Tibial nerve (tissue), 4 donors: ENCODE measurements around the gene SELP. TPM values are rescaled to one million over a fixed set of nuclear protein-coding genes. Genes with fewer than 3 reads are reported as not detected.
A peak's percentile ranks its signal among the peaks of the same experiment; 100 is the strongest.

Experiments used
- DNase-seq, 2 donors: peaks; one replicate each; pipeline ENCODE4 v3.0.0-alpha.2; 2019; ENCODE audit warnings: low spot score in 2 of 2
- H3K27ac ChIP-seq, 4 donors: fragments of 200-600 bp; sonication (generic) in 3 of 4; one replicate each; pipeline ENCODE4 v1.5.1; 2017 to 2019; ENCODE audit warnings: mild to moderate bottlenecking in 1 of 4
- H3K27me3 ChIP-seq, 2 donors: fragments of 200-600 bp; sonication (generic) in 1 of 2; one replicate each; pipeline versions ENCODE4 v1.5.1 to v1.6.0; 2017 to 2019
- H3K36me3 ChIP-seq, 3 donors: fragments of 200-600 bp; sonication (generic); one replicate each; pipeline ENCODE4 v1.5.1; 2018 to 2019
- H3K4me1 ChIP-seq, 4 donors: fragments of 200-600 bp; sonication (generic) in 3 of 4; one replicate each; pipeline ENCODE4 v1.5.1; 2017 to 2019
- H3K4me3 ChIP-seq, 4 donors: fragments of 200-600 bp; sonication (generic) in 3 of 4; one replicate each; pipeline ENCODE4 v1.5.1; 2017 to 2019; ENCODE audit warnings: mild to moderate bottlenecking in 1 of 4, moderate library complexity in 1 of 4
- H3K9me3 ChIP-seq, 4 donors: fragments of 200-600 bp; sonication (generic) in 3 of 4; one replicate each; pipeline ENCODE4 v1.5.1; 2017 to 2019
- EP300 ChIP-seq, 2 donors: sonication (generic); formaldehyde crosslinking; IDR thresholded peaks; one replicate each; pipeline ENCODE4 v1.6.1; 2017; ENCODE audit warnings: antibody characterized with exemption in 2 of 2, mild to moderate bottlenecking in 1 of 2
- POLR2A ChIP-seq, 2 donors: fragments of 450-650 bp; IDR thresholded peaks; one replicate each; pipeline ENCODE4 v1.6.1; 2017; ENCODE audit warnings: antibody characterized with exemption in 2 of 2, mild to moderate bottlenecking in 2 of 2, moderate library complexity in 2 of 2
- WGBS, 2 donors: methylation state at CpG; one replicate each; pipeline ENCODE4 v1.1.5; 2018; 5-methylcytosine and 5-hydroxymethylcytosine counted together
- total RNA-seq, 4 donors: library from RNA; depleted of rRNA; stranded (reverse); fragments of >200 nt; gene quantifications; one replicate each; pipeline ENCODE4 v1.1.0, GENCODE V29; 2016
- TF ChIP-seq, protein P1 (sequence below), 5 experiments: fragments of 200-600 bp in 3 of 5; fragments of 450-650 bp in 2 of 5; sonication (generic) in 3 of 5; IDR thresholded peaks; one replicate each; pipeline ENCODE4 v1.5.1; 2016 to 2019; ENCODE audit warnings: antibody characterized with exemption in 5 of 5, mild to moderate bottlenecking in 3 of 5, moderate library complexity in 2 of 5

Gene SELP
- total RNA-seq, 4 donors from 2014 or later: 2.3 to 30.3 (median 14.8) TPM

DNA sequence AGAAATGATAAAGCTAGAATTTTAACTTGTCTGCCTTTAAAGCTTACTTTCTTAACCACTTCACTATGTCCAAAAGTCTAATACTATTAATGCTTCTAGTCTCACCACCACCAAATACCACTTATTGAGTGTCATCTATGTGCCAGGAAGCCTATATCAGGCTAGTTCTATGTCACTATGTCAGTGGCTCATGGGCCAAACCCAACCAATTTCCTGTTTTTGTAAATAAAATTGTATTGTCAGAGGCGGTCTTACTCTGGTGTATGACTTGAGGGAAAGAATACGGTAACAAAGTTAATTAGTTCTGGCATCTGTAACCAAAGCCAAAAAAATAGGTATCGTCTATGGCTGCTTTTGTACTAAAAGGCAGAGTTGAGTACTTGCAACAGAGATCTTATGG lies 58.5 kb downstream of the SELP start:
- no peak overlapping the region for H3K27ac ChIP-seq
- no peak overlapping the region for H3K4me3 ChIP-seq
- peaks cover 0 to 10% (median 0%) of the 10 kb centered on the region in 4 donors for H3K4me1 ChIP-seq
- H3K9me3 ChIP-seq: no peaks in the 10 kb centered on the region
- no peak for TF ChIP-seq POLR2A (IDR thresholded peaks at IDR 0.05)
- TF ChIP-seq EP300 (IDR thresholded peaks at IDR 0.05): no peak
- H3K27me3 ChIP-seq: no peaks in the 10 kb centered on the region
- 87 to 91% methylated on average over 3 of the region's 3 CpGs for WGBS, 2 donors
- H3K36me3 ChIP-seq: no peaks in the 10 kb centered on the region
- no peak for DNase-seq

DNA sequence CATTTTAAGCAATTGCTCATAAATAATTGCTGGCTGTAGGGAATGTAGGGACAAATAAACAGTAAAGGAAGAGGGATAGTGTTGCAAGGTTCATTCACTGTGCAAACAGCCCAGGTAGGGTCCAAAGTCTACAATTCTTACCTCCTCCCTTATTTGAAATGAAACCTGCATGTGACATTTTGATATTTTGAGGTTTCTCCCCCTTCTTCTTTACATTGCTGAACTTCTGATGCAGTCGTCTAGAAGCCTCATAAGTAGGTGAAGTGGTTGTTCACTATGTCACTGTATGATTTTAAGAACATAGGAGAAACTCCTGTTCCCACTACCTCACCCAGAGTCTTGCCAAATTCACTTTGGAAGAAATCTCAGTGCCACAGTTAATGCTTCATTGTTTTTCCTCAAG lies 59.8 kb downstream of the SELP start:
- no peaks in the 10 kb centered on the region for H3K27me3 ChIP-seq
- 68 to 79% methylated on average over 1 of the region's 1 CpG for WGBS, 2 donors
- no peak overlapping the region for H3K27ac ChIP-seq
- H3K9me3 ChIP-seq: no peaks in the 10 kb centered on the region
- no peaks in the 10 kb centered on the region for H3K36me3 ChIP-seq
- H3K4me3 ChIP-seq: no peak overlapping the region
- TF ChIP-seq EP300 (IDR thresholded peaks at IDR 0.05) (no peak), POLR2A (IDR thresholded peaks at IDR 0.05) (no peak)
- TF ChIP-seq, protein P1, sequence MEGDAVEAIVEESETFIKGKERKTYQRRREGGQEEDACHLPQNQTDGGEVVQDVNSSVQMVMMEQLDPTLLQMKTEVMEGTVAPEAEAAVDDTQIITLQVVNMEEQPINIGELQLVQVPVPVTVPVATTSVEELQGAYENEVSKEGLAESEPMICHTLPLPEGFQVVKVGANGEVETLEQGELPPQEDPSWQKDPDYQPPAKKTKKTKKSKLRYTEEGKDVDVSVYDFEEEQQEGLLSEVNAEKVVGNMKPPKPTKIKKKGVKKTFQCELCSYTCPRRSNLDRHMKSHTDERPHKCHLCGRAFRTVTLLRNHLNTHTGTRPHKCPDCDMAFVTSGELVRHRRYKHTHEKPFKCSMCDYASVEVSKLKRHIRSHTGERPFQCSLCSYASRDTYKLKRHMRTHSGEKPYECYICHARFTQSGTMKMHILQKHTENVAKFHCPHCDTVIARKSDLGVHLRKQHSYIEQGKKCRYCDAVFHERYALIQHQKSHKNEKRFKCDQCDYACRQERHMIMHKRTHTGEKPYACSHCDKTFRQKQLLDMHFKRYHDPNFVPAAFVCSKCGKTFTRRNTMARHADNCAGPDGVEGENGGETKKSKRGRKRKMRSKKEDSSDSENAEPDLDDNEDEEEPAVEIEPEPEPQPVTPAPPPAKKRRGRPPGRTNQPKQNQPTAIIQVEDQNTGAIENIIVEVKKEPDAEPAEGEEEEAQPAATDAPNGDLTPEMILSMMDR (IDR thresholded peaks at IDR 0.05): no peak
- peaks cover 0 to 10% (median 0%) of the 10 kb centered on the region in 4 donors for H3K4me1 ChIP-seq
- no peak for DNase-seq

DNA sequence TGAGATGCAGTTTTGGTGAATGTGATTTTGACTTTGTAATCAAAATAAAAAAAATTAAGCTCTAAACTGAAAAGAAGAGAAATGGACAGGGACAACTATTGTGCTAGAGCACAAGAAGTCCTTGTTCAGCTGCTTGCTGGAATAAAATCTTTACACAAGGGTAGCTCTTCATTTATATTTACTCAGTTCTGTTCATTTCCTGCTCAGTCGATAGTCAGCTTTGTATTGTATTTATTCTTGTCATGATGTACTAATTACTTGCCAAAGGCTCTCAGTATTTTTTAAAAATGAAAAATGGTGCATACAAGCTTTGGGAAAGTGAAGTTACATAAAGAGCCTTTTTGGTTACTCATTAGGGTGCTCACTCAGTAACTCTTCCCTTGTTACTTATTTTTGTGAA lies 61.4 kb downstream of the SELP start:
- DNase-seq: no peak
- H3K9me3 ChIP-seq: peaks cover 0 to 9% (median 0%) of the 10 kb centered on the region in 4 donors
- TF ChIP-seq, protein P1 (IDR thresholded peaks at IDR 0.05): no peak
- TF ChIP-seq POLR2A (IDR thresholded peaks at IDR 0.05) (no peak), EP300 (IDR thresholded peaks at IDR 0.05) (no peak)
- H3K36me3 ChIP-seq: no peaks in the 10 kb centered on the region
- no peaks in the 10 kb centered on the region for H3K27me3 ChIP-seq
- peak overlapping the region in 1 of 4 donors; percentile 26 for H3K27ac ChIP-seq
- no peak overlapping the region for H3K4me3 ChIP-seq
- 14 to 19% methylated on average over 1 of the region's 1 CpG for WGBS, 2 donors
- peaks cover 0 to 10% (median 0%) of the 10 kb centered on the region in 4 donors for H3K4me1 ChIP-seq

DNA sequence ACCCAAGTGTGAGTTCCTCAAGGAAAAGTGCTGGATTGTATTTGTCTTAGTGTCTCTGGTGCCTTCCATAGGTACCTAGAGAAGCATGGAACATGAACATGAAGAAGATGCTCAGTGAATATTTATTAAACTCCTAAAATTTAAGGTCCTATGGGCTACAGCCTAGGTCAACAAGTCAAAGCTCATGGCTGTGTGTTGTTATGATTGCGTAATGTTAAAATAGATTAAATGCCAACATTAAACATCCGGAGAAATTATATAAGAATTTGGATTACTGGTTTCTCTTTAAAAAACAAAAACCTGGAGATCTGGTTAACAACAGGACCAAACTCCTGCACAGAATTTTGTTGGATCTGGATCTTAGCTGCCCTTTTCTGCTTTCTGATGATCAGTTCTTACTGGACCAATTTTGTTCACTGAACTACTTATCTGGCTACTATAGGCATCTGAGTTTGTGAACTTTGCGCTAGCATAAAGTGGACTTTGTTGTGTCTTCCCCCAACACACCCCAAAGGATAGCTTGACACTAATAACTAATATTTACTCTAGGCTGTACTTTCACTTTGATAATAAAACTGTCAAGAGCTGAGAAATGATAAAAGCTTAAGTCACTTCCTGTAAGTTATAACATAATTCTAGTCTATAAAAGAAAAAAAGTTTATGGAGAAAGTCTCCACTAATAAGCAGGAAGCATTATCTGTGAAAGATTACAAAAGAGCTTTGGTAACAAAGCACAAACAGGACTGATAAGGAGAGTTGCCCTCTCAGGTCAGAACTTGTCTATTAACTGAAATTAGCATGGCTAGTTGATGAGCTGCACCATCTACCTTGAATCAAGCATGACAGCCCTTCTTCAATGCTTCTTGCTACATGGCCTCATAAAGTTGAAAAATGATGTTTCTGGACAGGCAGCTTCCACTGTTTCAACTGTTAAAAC lies 64.3 kb downstream of the SELP start:
- H3K27me3 ChIP-seq: no peaks in the 10 kb centered on the region
- peaks cover 0 to 10% (median 0%) of the 10 kb centered on the region in 4 donors for H3K4me1 ChIP-seq
- TF ChIP-seq EP300 (IDR thresholded peaks at IDR 0.05): no peak
- TF ChIP-seq, protein P1 (IDR thresholded peaks at IDR 0.05): no peak
- no peak for TF ChIP-seq POLR2A (IDR thresholded peaks at IDR 0.05)
- H3K9me3 ChIP-seq: peaks cover 0 to 14% (median 0%) of the 10 kb centered on the region in 4 donors
- no peak overlapping the region for H3K4me3 ChIP-seq
- DNase-seq: no peak
- WGBS, 2 donors: 80 to 81% methylated on average over 3 of the region's 3 CpGs
- no peaks in the 10 kb centered on the region for H3K36me3 ChIP-seq
- no peak overlapping the region for H3K27ac ChIP-seq

DNA sequence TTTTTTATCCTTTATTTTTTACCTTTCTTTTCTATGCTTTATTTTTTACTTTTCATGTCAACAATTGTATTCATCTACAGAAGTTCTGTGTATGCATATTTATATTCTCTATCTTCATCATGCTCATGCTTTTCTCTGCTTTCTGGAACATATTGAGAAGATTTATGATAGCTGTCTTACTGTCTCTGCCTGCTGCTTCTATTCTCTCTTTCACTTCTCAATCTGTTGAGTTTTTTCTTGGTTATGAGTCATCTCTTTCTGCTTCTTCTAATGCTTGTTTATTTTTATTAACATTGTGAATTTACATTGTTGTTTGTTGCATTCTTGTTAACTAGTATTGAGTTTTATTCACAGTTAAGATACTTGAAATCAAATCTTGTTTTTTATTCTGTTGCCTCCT lies 66.3 kb downstream of the SELP start:
- Histone ChIP-seq H3K36me3 (no peaks in the 10 kb centered on the region), H3K4me1 (peaks cover 0 to under 1% (median 0%) of the 10 kb centered on the region in 4 donors), H3K4me3 (no peak overlapping the region), H3K9me3 (peaks cover 0 to 14% (median 0%) of the 10 kb centered on the region in 4 donors), H3K27ac (no peak overlapping the region), H3K27me3 (no peaks in the 10 kb centered on the region)
- no peak for TF ChIP-seq EP300 (IDR thresholded peaks at IDR 0.05)
- DNase-seq: no peak

DNA sequence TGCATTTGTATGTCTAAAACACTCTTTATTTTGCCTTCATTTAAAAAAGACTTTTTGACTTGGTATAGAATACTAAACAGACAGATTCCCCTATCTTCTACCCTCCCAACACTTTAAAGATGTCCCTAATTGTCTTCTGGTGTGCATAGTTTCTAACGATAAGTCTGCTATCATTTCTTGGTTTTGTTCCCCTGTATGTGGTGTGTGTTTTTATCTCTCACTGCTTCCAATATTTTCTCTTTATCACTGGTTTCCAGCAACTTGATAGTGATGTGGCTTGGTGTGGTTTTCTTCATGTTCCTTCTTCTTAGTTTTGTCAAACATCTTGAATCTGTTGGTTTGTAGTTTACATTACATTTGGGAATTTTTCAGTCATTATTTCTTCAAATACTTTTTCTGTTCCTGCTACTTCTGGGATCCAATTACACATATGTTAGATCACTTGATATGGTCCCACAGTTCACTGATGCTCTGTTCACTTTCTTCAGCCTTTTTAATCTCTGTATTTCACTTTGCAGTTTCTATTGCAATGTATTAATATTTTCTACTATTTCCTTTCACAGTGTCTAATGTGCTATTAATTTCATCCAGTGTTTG lies 66.8 kb downstream of the SELP start:
- no peaks in the 10 kb centered on the region for H3K27me3 ChIP-seq
- H3K27ac ChIP-seq: no peak overlapping the region
- no peak overlapping the region for H3K4me3 ChIP-seq
- H3K9me3 ChIP-seq: peaks cover 0 to 14% (median 0%) of the 10 kb centered on the region in 4 donors
- H3K36me3 ChIP-seq: no peaks in the 10 kb centered on the region
- DNase-seq: no peak
- no peaks in the 10 kb centered on the region for H3K4me1 ChIP-seq
- 94 to 96% methylated on average over 1 of the region's 1 CpG for WGBS, 2 donors
- TF ChIP-seq POLR2A (IDR thresholded peaks at IDR 0.05): no peak
- TF ChIP-seq, protein P1 (IDR thresholded peaks at IDR 0.05): no peak
- no peak for TF ChIP-seq EP300 (IDR thresholded peaks at IDR 0.05)
